Suppressor macrophage treated with lipopolysaccharide for 1 hour (primary cell): ENCODE measurements around the gene LIM2.
"Not testable (repeated sequence)": the region's sequence is repeated elsewhere in the genome, so short reads cannot be mapped to it uniquely, and the experiment has no call there.

Experiments
- DNase-seq, 3 donors: peaks; one replicate each; pipeline ENCODE4 v3.0.0-alpha.2; 2020 to 2022

LIM2 gene

GRCh38 chr19:51387924-51388389 lies at the start of gene LIM2:
LIM2 (minus strand) TSS chr19:51387974; CDS start chr19:51387443, 531 bp downstream.
- peak in 1 of 3 donors; percentile 5 for DNase-seq

GRCh38 chr19:51434456-51434855 lies 46.7 kb upstream of the LIM2 start:
- peak; percentile 33 to 67 (median 51) for DNase-seq

- peak; percentile 71 to 92 (median 91) for DNase-seq
Measured at GRCh38 chr19:51433043-51433442, 45.3 kb upstream of the LIM2 start.

- peak; percentile 79 to 93 (median 93) for DNase-seq
Measured at GRCh38 chr19:51431124-51431523, 43.4 kb upstream of the LIM2 start.

GRCh38 chr19:51430221-51430620 lies 42.4 kb upstream of the LIM2 start:
- DNase-seq = peak; percentile 47 to 71 (median 59)

- DNase-seq = peak; percentile 90 to 94 (median 92)
Measured at GRCh38 chr19:51427201-51427600, 39.4 kb upstream of the LIM2 start.

- peak; percentile 93 to 98 (median 97) for DNase-seq
Measured at GRCh38 chr19:51422053-51422448, 34.3 kb upstream of the LIM2 start.

- peak; percentile 54 to 81 (median 57) for DNase-seq
Measured at GRCh38 chr19:51421229-51422052, 33.7 kb upstream of the LIM2 start.

- DNase-seq = not testable (repeated sequence)
Measured at GRCh38 chr19:51420511-51420910, 32.7 kb upstream of the LIM2 start.

- DNase-seq = no peak
Measured at GRCh38 chr19:51418707-51419106, 30.9 kb upstream of the LIM2 start.

- no peak for DNase-seq
Measured at GRCh38 chr19:51417810-51418157, 30.0 kb upstream of the LIM2 start.

GRCh38 chr19:51417107-51417809 lies 29.5 kb upstream of the LIM2 start, which contains the start of gene SIGLEC10:
SIGLEC10 (minus strand) TSS chr19:51417642; CDS start chr19:51417581, 61 bp downstream.
- peak; percentile 88 to 91 (median 90) for DNase-seq

GRCh38 chr19:51416422-51416821 lies 28.6 kb upstream of the LIM2 start:
- DNase-seq = not testable (repeated sequence)

GRCh38 chr19:51415187-51415586 lies 27.4 kb upstream of the LIM2 start:
- no peak for DNase-seq

GRCh38 chr19:51410950-51411748 lies 23.4 kb upstream of the LIM2 start:
- DNase-seq = no peak

- DNase-seq = peak; percentile 89 to 95 (median 94)
Measured at GRCh38 chr19:51407511-51408131, 19.8 kb upstream of the LIM2 start.

GRCh38 chr19:51402117-51402516 lies 14.3 kb upstream of the LIM2 start:
- DNase-seq = peak in 1 of 3 donors; percentile 8

GRCh38 chr19:51399936-51400335 lies 12.2 kb upstream of the LIM2 start:
- peak in 1 of 3 donors; percentile 11 for DNase-seq

GRCh38 chr19:51399231-51399630 lies 11.5 kb upstream of the LIM2 start:
- peak in 1 of 3 donors; percentile 16 for DNase-seq

- DNase-seq = peak; percentile 48 to 79 (median 72)
Measured at GRCh38 chr19:51398096-51398704, 10.4 kb upstream of the LIM2 start.

- not testable (repeated sequence) for DNase-seq
Measured at GRCh38 chr19:51397453-51397852, 9.7 kb upstream of the LIM2 start.

GRCh38 chr19:51396175-51396574 lies 8.4 kb upstream of the LIM2 start:
- peak in 1 of 3 donors; percentile 11 for DNase-seq
